H1 (cell line): ENCODE measurements around the gene AFAP1L2. TPM values are rescaled to one million over a fixed set of nuclear protein-coding genes. Genes with fewer than 3 reads are reported as not detected.

Experiments
- CTCF ChIA-PET: fragments of 300-600 bp; sonication (Branson Sonifier 250); formaldehyde crosslinking; loops from one replicate; lab custom pipeline; 2021; ENCODE audit not compliant: partially characterized antibody; lab: Charles Lee
- POLR2A ChIA-PET: fragments of 300-600 bp; sonication (Branson Sonifier 250); formaldehyde crosslinking; loops from one replicate; lab custom pipeline; 2021; ENCODE audit warnings: inconsistent platforms; ENCODE audit not compliant: partially characterized antibody; lab: Charles Lee
- DNase-seq, 2 experiments: peaks; one replicate each; pipeline versions ENCODE4 v3.0.0 to v3.0.0-alpha.2; 2010 to 2022; ENCODE audit warnings: low spot score in 2 of 2, low read depth in 1 of 2, mixed read lengths in 1 of 2
- FAIRE-seq: peaks from 2 replicates; lab custom pipeline; 2011; peaks lifted over from hg19 to GRCh38; lab: Jason Lieb, UNC
- H2AFZ ChIP-seq: 2 replicates; pipeline ENCODE4 v1.8.1; 2012; ENCODE audit warnings: low read length, inconsistent platforms
- H2AK5ac ChIP-seq: 2 replicates; pipeline ENCODE4 v1.6.1; 2013; ENCODE audit warnings: low read depth, low read length
- H2BK120ac ChIP-seq: replicated peaks from 2 replicates; pipeline ENCODE3; 2013; ENCODE audit warnings: low read depth, low read length, inconsistent platforms
- H2BK12ac ChIP-seq: 2 replicates; pipeline ENCODE4 v1.6.1; 2013; ENCODE audit warnings: low read depth, low read length
- H2BK15ac ChIP-seq: 2 replicates; pipeline ENCODE4 v1.6.1; 2013; ENCODE audit warnings: low read length
- H2BK20ac ChIP-seq: 2 replicates; pipeline ENCODE4 v1.6.1; 2013; ENCODE audit warnings: low read length
- H2BK5ac ChIP-seq: 2 replicates; pipeline ENCODE4 v1.6.1; 2013; ENCODE audit warnings: low read depth, low read length
- H3K14ac ChIP-seq: 2 replicates; pipeline ENCODE4 v1.6.1; 2013; ENCODE audit warnings: inconsistent platforms; ENCODE audit not compliant: insufficient read length
- H3K18ac ChIP-seq: 2 replicates; pipeline ENCODE4 v1.6.1; 2013; ENCODE audit warnings: low read length; ENCODE audit errors: extremely low read depth
- H3K23ac ChIP-seq: 2 replicates; pipeline ENCODE4 v1.6.1; 2013; ENCODE audit warnings: inconsistent platforms; ENCODE audit not compliant: insufficient read length
- H3K23me2 ChIP-seq: 2 replicates; pipeline ENCODE4 v1.6.1; 2013; ENCODE audit warnings: low read depth, low read length
- H3K27ac ChIP-seq: 2 replicates; pipeline ENCODE4 v1.6.1; 2011; ENCODE audit warnings: low read depth, low read length, inconsistent platforms
- H3K27me3 ChIP-seq, 4 experiments: replicated peaks in 1 of 4; 1 replicate in 1 of 4; 2 replicates in 3 of 4; pipeline versions ENCODE4 v1.6.1 to v1.8.1; 2011 to 2013; ENCODE audit warnings: low read length in 3 of 4, mild to moderate bottlenecking in 3 of 4, inconsistent platforms in 2 of 4, mixed read lengths in 2 of 4, moderate library complexity in 1 of 4; ENCODE audit not compliant: control insufficient read depth in 3 of 4, insufficient read depth in 3 of 4; ENCODE audit errors: extremely low read depth in 1 of 4
- H3K36me3 ChIP-seq, 4 experiments: 2 replicates each; pipeline versions ENCODE4 v1.6.1 to v1.8.1; 2011 to 2013; ENCODE audit warnings: mild to moderate bottlenecking in 4 of 4, low read length in 3 of 4, moderate library complexity in 2 of 4, control low read depth in 1 of 4, inconsistent platforms in 1 of 4; ENCODE audit not compliant: insufficient read depth in 4 of 4, control insufficient read depth in 2 of 4
- H3K4ac ChIP-seq: replicated peaks from 2 replicates; pipeline ENCODE3; 2013; ENCODE audit warnings: low read length, low read depth, mixed read lengths, inconsistent platforms; ENCODE audit not compliant: insufficient read length
- H3K4me1 ChIP-seq, 4 experiments: replicated peaks in 1 of 4; 1 replicate in 1 of 4; 2 replicates in 3 of 4; pipeline versions ENCODE4 v1.6.1 to v1.8.1; 2011 to 2013; ENCODE audit warnings: low read length in 3 of 4, inconsistent platforms in 2 of 4, mixed read lengths in 1 of 4; ENCODE audit not compliant: insufficient read depth in 4 of 4, control insufficient read depth in 3 of 4
- H3K4me2 ChIP-seq, 2 experiments: 2 replicates each; pipeline versions ENCODE4 v1.6.1 to v1.8.1; 2011 to 2013; ENCODE audit warnings: low read depth in 2 of 2, low read length in 2 of 2, control low read depth in 1 of 2, inconsistent platforms in 1 of 2, mild to moderate bottlenecking in 1 of 2; ENCODE audit not compliant: insufficient read depth in 1 of 2
- H3K4me3 ChIP-seq, 4 experiments: fragments of 200-600, 300-600 bp in 1 of 4; sonication (generic), shearing (Covaris generic), sonication (Bioruptor Twin) in 1 of 4; 2 replicates each; pipeline versions ENCODE4 v1.5.1 to v1.8.1; 2011 to 2016; ENCODE audit warnings: low read length in 4 of 4, low read depth in 3 of 4, control low read depth in 2 of 4, inconsistent platforms in 2 of 4, mild to moderate bottlenecking in 2 of 4, mixed read lengths in 1 of 4, moderate library complexity in 1 of 4; ENCODE audit not compliant: insufficient read depth in 2 of 4; ENCODE audit errors: extremely low read depth in 1 of 4
- H3K56ac ChIP-seq: replicated peaks from 2 replicates; pipeline ENCODE3; 2013; ENCODE audit warnings: low read depth, mild to moderate bottlenecking, mixed read lengths, low read length, inconsistent platforms; ENCODE audit not compliant: insufficient read length
- H3K79me1 ChIP-seq: 2 replicates; pipeline ENCODE4 v1.6.1; 2013; ENCODE audit warnings: low read depth, low read length, control low read depth
- H3K79me2 ChIP-seq, 2 experiments: 2 replicates each; pipeline versions ENCODE4 v1.6.1 to v1.8.1; 2012 to 2013; ENCODE audit warnings: low read length in 2 of 2, mild to moderate bottlenecking in 2 of 2, inconsistent platforms in 1 of 2; ENCODE audit not compliant: insufficient read depth in 2 of 2, control insufficient read depth in 1 of 2
- H3K9ac ChIP-seq, 4 experiments: replicated peaks in 1 of 4; 1 replicate in 1 of 4; 2 replicates in 3 of 4; pipeline versions ENCODE4 v1.6.1 to v1.8.1; 2011 to 2013; ENCODE audit warnings: low read depth in 3 of 4, low read length in 3 of 4, control low read depth in 2 of 4, mild to moderate bottlenecking in 2 of 4, moderate library complexity in 2 of 4, inconsistent platforms in 1 of 4; ENCODE audit errors: extremely low read depth in 1 of 4
- H3K9me3 ChIP-seq, 2 experiments: 2 replicates each; pipeline versions ENCODE4 v1.6.1 to v1.8.1; 2012 to 2013; ENCODE audit warnings: mild to moderate bottlenecking in 2 of 2, moderate library complexity in 2 of 2, control low read depth in 1 of 2, inconsistent platforms in 1 of 2, low read depth in 1 of 2, low read length in 1 of 2, mixed read lengths in 1 of 2; ENCODE audit not compliant: insufficient read depth in 2 of 2
- H4K20me1 ChIP-seq, 2 experiments: replicated peaks in 1 of 2; 2 replicates each; pipeline versions ENCODE3 to v1.8.1; 2011 to 2013; ENCODE audit warnings: inconsistent platforms in 2 of 2, low read length in 2 of 2, mild to moderate bottlenecking in 1 of 2; ENCODE audit not compliant: insufficient read depth in 2 of 2, control insufficient read depth in 1 of 2
- H4K5ac ChIP-seq: 2 replicates; pipeline ENCODE4 v1.6.1; 2013; ENCODE audit warnings: low read length, low read depth, mixed read lengths, inconsistent platforms; ENCODE audit not compliant: insufficient read length
- H4K8ac ChIP-seq: 2 replicates; pipeline ENCODE4 v1.8.0; 2013; ENCODE audit warnings: mild to moderate bottlenecking, moderate library complexity, low read length, inconsistent platforms; ENCODE audit not compliant: insufficient read depth; ENCODE audit errors: extremely low read depth
- H4K91ac ChIP-seq: replicated peaks from 2 replicates; pipeline ENCODE3; 2013; ENCODE audit warnings: low read length, mixed read lengths, inconsistent platforms; ENCODE audit not compliant: insufficient read length
- EP300 ChIP-seq, 2 experiments: IDR thresholded peaks; 1 replicate in 1 of 2; 2 replicates in 1 of 2; pipeline ENCODE4 v1.6.1; 2011 to 2012; ENCODE audit warnings: low read depth in 2 of 2, low read length in 2 of 2, mild to moderate bottlenecking in 2 of 2, borderline replicate concordance in 1 of 2, inconsistent platforms in 1 of 2, moderate library complexity in 1 of 2
- KDM1A ChIP-seq: fragments of 200-600, 300-600 bp; sonication (generic); IDR thresholded peaks from 2 replicates; pipeline ENCODE4 v1.7.1; 2016; ENCODE audit warnings: mild to moderate bottlenecking, low read length, borderline replicate concordance
- KDM4A ChIP-seq: IDR thresholded peaks from one replicate; pipeline ENCODE4 v1.7.1; 2012; ENCODE audit warnings: low read depth, mild to moderate bottlenecking, moderate library complexity, low read length, inconsistent platforms; ENCODE audit not compliant: severe bottlenecking
- POLR2AphosphoS5 ChIP-seq: IDR thresholded peaks from 2 replicates; pipeline ENCODE4 v1.6.1; 2011; ENCODE audit warnings: low read depth, low read length
- RBBP5 ChIP-seq: IDR thresholded peaks from 2 replicates; pipeline ENCODE4 v1.7.1; 2012; ENCODE audit warnings: low read depth, mild to moderate bottlenecking, inconsistent platforms, low read length, moderate library complexity, borderline replicate concordance
- RNF2 ChIP-seq: fragments of 200-900, 300-1000 bp; sonication (generic); IDR thresholded peaks from 2 replicates; pipeline ENCODE4 v1.7.1; 2016; ENCODE audit warnings: borderline replicate concordance, low read depth, mild to moderate bottlenecking, antibody characterized with exemption, low read length; ENCODE audit not compliant: poor library complexity, severe bottlenecking; ENCODE audit errors: missing control alignments
- RXRA ChIP-seq: IDR thresholded peaks from 2 replicates; pipeline ENCODE4 v1.6.1; 2011; ENCODE audit warnings: low read depth, mild to moderate bottlenecking, low read length, moderate library complexity; ENCODE audit not compliant: insufficient read depth
- SIX5 ChIP-seq: IDR thresholded peaks from 2 replicates; pipeline ENCODE4 v1.6.1; 2011; ENCODE audit warnings: mild to moderate bottlenecking, low read depth, low read length
- SRF ChIP-seq: IDR thresholded peaks from 2 replicates; pipeline ENCODE4 v1.6.1; 2011; ENCODE audit warnings: mild to moderate bottlenecking, low read depth, low read length, moderate library complexity
- TCF12 ChIP-seq: IDR thresholded peaks from 2 replicates; pipeline ENCODE4 v1.6.1; 2011; ENCODE audit warnings: low read depth, mild to moderate bottlenecking, low read length
- WGBS, 2 experiments: shearing (Covaris generic) in 1 of 2; methylation state at CpG; one replicate each; pipeline versions ENCODE4 v1.1.6 to v1.1.7; 2013 to 2015; ENCODE audit warnings: low lambda C conversion rate in 2 of 2, mixed read lengths in 2 of 2, inconsistent platforms in 1 of 2, low coverage in 1 of 2, missing lambda C conversion rate in 1 of 2; ENCODE audit not compliant: insufficient replicate concordance in 2 of 2, insufficient coverage in 1 of 2, insufficient read length in 1 of 2; ENCODE audit errors: extremely low coverage in 1 of 2, missing lambda C conversion rate in 1 of 2; 5-methylcytosine and 5-hydroxymethylcytosine counted together
- polyA plus RNA-seq, 7 experiments: library from polyadenylated mRNA; depleted of rRNA in 3 of 7; stranded (reverse) in 5 of 7; unstranded in 2 of 7; fragments of >200 nt in 5 of 7; fragments of 200-250 nt in 2 of 7; gene quantifications; 1 replicate in 5 of 7; 2 replicates in 1 of 7; 4 replicates in 1 of 7; pipeline versions ENCODE4 v1.2.1 to v1.2.3, GENCODE V29; 2011 to 2013; ENCODE audit warnings: missing spikeins in 2 of 7, mixed read lengths in 2 of 7
- total RNA-seq: library from RNA; stranded (reverse); fragmentation: NEBNext Ultra II Directional; extraction: Animal tissue kit (Norgen Biotek cat#: 25700); gene quantifications from 2 replicates; pipeline ENCODE4 v1.2.1, GENCODE V29; 2021

Gene AFAP1L2
- total and polyA plus RNA-seq, 2 of the 8 experiments (the other 6 are each of a cell fraction or from before 2014, with no cell fraction given): 3.9 to 6.4 TPM

GRCh38 chr10:114311496-114312209 lies 92.6 kb downstream of the AFAP1L2 start:
- CTCF ChIA-PET: interaction anchor here (1.0 to 2.5 kb wide), 4 partner anchors 8 to 160 kb away, joined by 4 to 14 read pairs (median 4); no protein-coding TSS in a partner anchor

More at GRCh38 chr10:114311496-114312209, 92.6 kb downstream of the AFAP1L2 start:
- Histone ChIP-seq H4K8ac (no peak overlapping the region), H3K79me2 (no peaks in the 10 kb centered on the region), H3K27ac (no peak overlapping the region), H3K56ac (no peak overlapping the region), H3K23ac (no peak overlapping the region), H2BK15ac (no peak overlapping the region), H2BK120ac (no peak overlapping the region), H3K9me3 (no peaks in the 10 kb centered on the region), H3K23me2 (no peaks in the 10 kb centered on the region; the same call in 1 of the 2 replicates), H3K27me3 (no peaks in the 10 kb centered on the region), H3K9ac (no peak overlapping the region), H2BK5ac (no peak overlapping the region), H2AK5ac (no peak overlapping the region), H3K4ac (no peak overlapping the region), H3K4me2 (no peak overlapping the region), H4K91ac (no peak overlapping the region), H4K5ac (no peak overlapping the region), H2BK12ac (no peak overlapping the region), H3K36me3 (no peaks in the 10 kb centered on the region), H2BK20ac (no peak overlapping the region), H3K4me1 (no peaks in the 10 kb centered on the region; a peak in 2 of 7 replicates), H4K20me1 (no peaks in the 10 kb centered on the region), H2AFZ (no peak overlapping the region), H3K4me3 (no peak overlapping the region), H3K18ac (no peak overlapping the region), H3K14ac (no peak overlapping the region), H3K79me1 (no peaks in the 10 kb centered on the region)
- FAIRE-seq: no peak
- 84% methylated on average over 13 of the region's 13 CpGs; no CpG with 5 or more reads in 1 of the 2 experiments for WGBS, 2 experiments
- no peak for DNase-seq
- TF ChIP-seq RXRA: no peak
- TF ChIP-seq SRF: no peak
- no peak for TF ChIP-seq RBBP5
- TF ChIP-seq POLR2AphosphoS5: no peak
- TF ChIP-seq SIX5: no peak
- TF ChIP-seq KDM1A: no peak
- no peak for TF ChIP-seq RNF2
- no peak for TF ChIP-seq TCF12
- TF ChIP-seq KDM4A: no peak
- no peak for TF ChIP-seq EP300 (IDR thresholded peaks at IDR 0.05; ENCODE audit: borderline replicate concordance in 1 of 2, low read depth in 2 of 2, low read length in 2 of 2)
- POLR2A ChIA-PET: no interaction called here
